SK-N-SH (cell line): Measurements from ENCODE around the gene CD36. TPM values are rescaled to one million over a fixed set of nuclear protein-coding genes. Genes with fewer than 3 reads are reported as not detected.

ENCODE experiments used
- CTCF ChIA-PET: fragments of 300-600, 350-600 bp; formaldehyde crosslinking; extraction: SDS; loops from one replicate; lab custom pipeline; 2021; lab: Yijun Ruan, JAX
- POLR2A ChIA-PET: fragments of 350-600 bp; sonication (Branson Sonifier 250); formaldehyde crosslinking; extraction: SDS; loops from one replicate; lab custom pipeline; 2020; ENCODE audit warnings: antibody characterized with exemption, inconsistent platforms; lab: Yijun Ruan, JAX
- DNase-seq: peaks from one replicate; pipeline ENCODE4 v3.0.0; 2012
- H2AFZ ChIP-seq: fragments of 200-600 bp; sonication (generic); 2 replicates; pipeline ENCODE4 v1.8.1; 2016; ENCODE audit warnings: antibody characterized with exemption, mild to moderate bottlenecking, low read depth
- H3F3A ChIP-seq: fragments of 200-600 bp; sonication (generic); replicated peaks from 2 replicates; pipeline ENCODE3; 2016; ENCODE audit warnings: antibody characterized with exemption, mild to moderate bottlenecking; ENCODE audit not compliant: insufficient read depth
- H3K27ac ChIP-seq, 2 experiments: fragments of 200-500 bp in 1 of 2; fragments of 200-600 bp in 1 of 2; sonication (Bioruptor generic) in 1 of 2; sonication (generic), shearing (Covaris generic) in 1 of 2; 2 replicates each; pipeline versions ENCODE4 v1.5.1 to v1.6.1; 2014 to 2016; ENCODE audit warnings: low read depth in 2 of 2, inconsistent platforms in 1 of 2, low read length in 1 of 2, mild to moderate bottlenecking in 1 of 2, mixed read lengths in 1 of 2
- H3K27me3 ChIP-seq: fragments of 200-600 bp; sonication (generic), shearing (Covaris generic); 2 replicates; pipeline ENCODE4 v1.6.1; 2016; ENCODE audit warnings: mixed run types; ENCODE audit not compliant: insufficient read depth
- H3K36me3 ChIP-seq, 2 experiments: fragments of 200-500 bp in 1 of 2; fragments of 200-600 bp in 1 of 2; sonication (Bioruptor generic) in 1 of 2; sonication (generic) in 1 of 2; replicated peaks in 1 of 2; 2 replicates each; pipeline versions ENCODE3 to v1.5.1; 2014 to 2016; ENCODE audit warnings: low read length in 1 of 2, mild to moderate bottlenecking in 1 of 2; ENCODE audit not compliant: insufficient read depth in 2 of 2, control insufficient read depth in 1 of 2
- H3K4me1 ChIP-seq, 2 experiments: fragments of 200-500 bp in 1 of 2; fragments of 200-600 bp in 1 of 2; sonication (Bioruptor generic) in 1 of 2; sonication (generic), shearing (Covaris generic) in 1 of 2; 2 replicates each; pipeline versions ENCODE4 v1.5.1 to v1.6.1; 2014 to 2016; ENCODE audit warnings: low read depth in 1 of 2, low read length in 1 of 2, mixed run types in 1 of 2; ENCODE audit not compliant: insufficient read depth in 2 of 2, control insufficient read depth in 1 of 2
- H3K4me2 ChIP-seq: fragments of 200-600 bp; sonication (generic), shearing (Covaris generic); 2 replicates; pipeline ENCODE4 v1.6.1; 2017; ENCODE audit warnings: mixed run types
- H3K4me3 ChIP-seq, 2 experiments: fragments of 200-500 bp in 1 of 2; fragments of 200-600 bp in 1 of 2; sonication (Bioruptor generic) in 1 of 2; sonication (generic), shearing (Covaris generic) in 1 of 2; 2 replicates each; pipeline versions ENCODE4 v1.5.1 to v1.8.1; 2014 to 2016; ENCODE audit warnings: low read depth in 2 of 2, inconsistent platforms in 1 of 2, low read length in 1 of 2, mild to moderate bottlenecking in 1 of 2, mixed read lengths in 1 of 2, moderate library complexity in 1 of 2
- H3K79me2 ChIP-seq: fragments of 200-600 bp; sonication (generic); 2 replicates; pipeline ENCODE4 v1.8.1; 2017; ENCODE audit warnings: mild to moderate bottlenecking; ENCODE audit not compliant: insufficient read depth
- H3K9ac ChIP-seq: fragments of 200-600 bp; sonication (generic); 2 replicates; pipeline ENCODE4 v1.6.1; 2017; ENCODE audit warnings: mixed run types
- H3K9me2 ChIP-seq: fragments of 200-600 bp; sonication (generic); 2 replicates; pipeline ENCODE4 v1.6.1; 2017; ENCODE audit warnings: mixed run types
- H3K9me3 ChIP-seq: fragments of 200-600 bp; sonication (generic); 2 replicates; pipeline ENCODE4 v1.6.1; 2017; ENCODE audit warnings: mixed run types, mild to moderate bottlenecking, moderate library complexity
- H4K20me1 ChIP-seq: fragments of 200-600 bp; sonication (generic); 2 replicates; pipeline ENCODE4 v1.6.1; 2017; ENCODE audit warnings: mild to moderate bottlenecking, mixed run types; ENCODE audit not compliant: insufficient read depth
- EP300 ChIP-seq, 2 experiments: IDR thresholded peaks; 2 replicates each; pipeline versions ENCODE4 v1.4.0 to v1.6.1; 2012; ENCODE audit warnings: borderline replicate concordance in 1 of 2, low read depth in 1 of 2, low read length in 1 of 2
- GABPA ChIP-seq: IDR thresholded peaks from 2 replicates; pipeline ENCODE4 v1.4.0; 2012; ENCODE audit warnings: low read depth, mild to moderate bottlenecking
- SIN3A ChIP-seq: IDR thresholded peaks from 2 replicates; pipeline ENCODE4 v1.6.1; 2012; ENCODE audit warnings: low read depth, mild to moderate bottlenecking, low read length, moderate library complexity, borderline replicate concordance
- TAF1 ChIP-seq: IDR thresholded peaks from 2 replicates; pipeline ENCODE4 v1.6.1; 2012; ENCODE audit warnings: low read depth, mild to moderate bottlenecking, low read length, moderate library complexity, borderline replicate concordance
- WGBS: methylation state at CpG from one replicate; pipeline ENCODE4 v1.1.6; 2017; ENCODE audit warnings: low lambda C conversion rate; 5-methylcytosine and 5-hydroxymethylcytosine counted together
- polyA plus RNA-seq, 3 experiments: library from polyadenylated mRNA; depleted of rRNA; stranded (reverse); fragments of >200 nt; gene quantifications; 2 replicates each; pipeline ENCODE4 v1.2.3, GENCODE V29; 2012
- small RNA-seq, 7 experiments: library from RNA; depleted of rRNA; stranded (forward); fragments of <200 nt; gene quantifications; one replicate each; pipeline ENCODE3, GENCODE V24; 2012

Gene CD36
- polyA plus RNA-seq, 1 of the 3 experiments (the other 2 are of a cell fraction): 0.10 TPM

DNA sequence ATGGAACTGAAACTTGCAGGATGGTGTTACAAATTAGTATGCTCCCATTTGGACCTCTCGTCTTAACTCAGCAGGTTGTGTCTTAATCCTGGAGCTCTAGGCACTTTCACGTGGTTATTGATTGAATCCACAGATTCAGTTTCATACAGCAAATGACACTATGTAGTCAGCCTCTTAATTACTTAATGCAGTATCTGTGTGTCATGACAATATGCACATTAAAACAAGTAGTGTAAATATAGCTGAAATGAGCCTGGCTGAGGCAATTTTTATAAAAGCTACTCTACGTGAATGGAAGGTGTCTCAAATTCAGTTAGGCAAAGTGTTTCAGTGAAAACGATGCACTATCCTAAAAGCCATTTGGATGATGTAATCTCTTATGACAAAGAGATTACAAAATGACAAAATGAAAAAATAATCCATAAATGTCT lies 86.8 kb downstream of the CD36 start:
- no peaks in the 10 kb centered on the region for H3K9me2 ChIP-seq
- DNase-seq: no peak
- H3K27ac ChIP-seq: no peak overlapping the region; a peak in 2 of 4 replicates
- WGBS: 87% methylated on average over 4 of the region's 4 CpGs
- H3K36me3 ChIP-seq: no peaks in the 10 kb centered on the region
- no peaks in the 10 kb centered on the region for H3K79me2 ChIP-seq
- peaks cover 24% of the 10 kb centered on the region for H3F3A ChIP-seq
- H3K9ac ChIP-seq: no peak overlapping the region
- no peaks in the 10 kb centered on the region for H4K20me1 ChIP-seq
- ChIA-PET CTCF (no interaction called here), POLR2A (no interaction called here)
- H3K4me3 ChIP-seq: no peak overlapping the region
- TF ChIP-seq GABPA: no peak
- TF ChIP-seq TAF1: no peak
- no peak for TF ChIP-seq SIN3A
- no peak for TF ChIP-seq EP300 (IDR thresholded peaks at IDR 0.05; ENCODE audit: borderline replicate concordance in 1 of 2, low read depth in 1 of 2, low read length in 1 of 2)
- H3K9me3 ChIP-seq: no peaks in the 10 kb centered on the region
- no peaks in the 10 kb centered on the region for H3K27me3 ChIP-seq
- no peak overlapping the region for H3K4me2 ChIP-seq
- peaks cover 12 to 33% of the 10 kb centered on the region in 2 experiments for H3K4me1 ChIP-seq
- no peak overlapping the region for H2AFZ ChIP-seq

Small RNA genes lying within 50 kb of the gene (small RNA-seq; reads per million reads assigned to genes)
- 0 reads per million in 7 experiments for gene AC073850.1

Other genes starting within 250 kb of the CD36 start
- not detected in 2 replicates for gene GNAT3, start 126.6 kb upstream of the CD36 start, polyA plus RNA-seq (2012; rRNA removed)